DMS53 (cell line): Measurements from ENCODE around the gene SPATA25.
"Not testable (repeated sequence)": the region's sequence is repeated elsewhere in the genome, so short reads cannot be mapped to it uniquely, and the experiment has no call there.

ENCODE experiments used
- DNase-seq: peaks from one replicate; lab custom pipeline; 2025; lab: John Stamatoyannopoulos, UW

The SPATA25 gene

DNA sequence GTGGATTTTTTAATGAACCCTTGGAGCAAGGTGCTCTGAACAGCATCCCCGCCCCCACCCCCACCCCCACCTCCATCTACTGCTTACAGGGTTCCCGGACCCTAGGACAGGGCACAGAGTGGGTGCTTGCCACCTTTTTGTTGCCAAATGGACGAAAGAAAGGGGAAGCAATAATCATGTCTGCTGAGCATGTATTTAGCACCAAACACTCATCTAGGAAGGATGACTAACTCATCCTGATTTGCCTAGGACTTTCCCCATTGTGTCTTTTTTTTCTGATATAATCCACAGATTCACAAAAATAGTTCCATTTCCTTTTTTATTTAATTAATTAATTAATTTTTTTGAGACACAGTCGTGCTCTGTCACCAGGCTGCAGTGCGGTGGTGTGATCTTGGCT lies 25.7 kb upstream of the SPATA25 start:
- peak; percentile 23 for DNase-seq

DNA sequence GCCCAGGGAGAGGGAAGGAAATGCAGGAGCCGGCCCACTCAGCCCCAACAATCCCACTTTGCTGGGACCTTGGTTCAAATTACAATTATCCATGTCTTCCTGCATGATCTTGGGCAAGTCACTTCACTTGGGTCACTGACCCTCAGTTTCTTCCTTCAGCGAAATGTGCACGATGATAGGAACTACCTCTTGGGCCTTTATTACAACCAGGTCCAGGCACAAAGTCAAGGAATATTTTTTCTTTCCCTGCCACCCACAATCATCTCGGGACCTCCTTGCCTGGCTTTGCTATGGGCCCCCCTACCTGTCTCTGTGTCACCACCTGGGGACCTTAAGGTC lies 24.9 kb upstream of the SPATA25 start:
- no peak for DNase-seq

DNA sequence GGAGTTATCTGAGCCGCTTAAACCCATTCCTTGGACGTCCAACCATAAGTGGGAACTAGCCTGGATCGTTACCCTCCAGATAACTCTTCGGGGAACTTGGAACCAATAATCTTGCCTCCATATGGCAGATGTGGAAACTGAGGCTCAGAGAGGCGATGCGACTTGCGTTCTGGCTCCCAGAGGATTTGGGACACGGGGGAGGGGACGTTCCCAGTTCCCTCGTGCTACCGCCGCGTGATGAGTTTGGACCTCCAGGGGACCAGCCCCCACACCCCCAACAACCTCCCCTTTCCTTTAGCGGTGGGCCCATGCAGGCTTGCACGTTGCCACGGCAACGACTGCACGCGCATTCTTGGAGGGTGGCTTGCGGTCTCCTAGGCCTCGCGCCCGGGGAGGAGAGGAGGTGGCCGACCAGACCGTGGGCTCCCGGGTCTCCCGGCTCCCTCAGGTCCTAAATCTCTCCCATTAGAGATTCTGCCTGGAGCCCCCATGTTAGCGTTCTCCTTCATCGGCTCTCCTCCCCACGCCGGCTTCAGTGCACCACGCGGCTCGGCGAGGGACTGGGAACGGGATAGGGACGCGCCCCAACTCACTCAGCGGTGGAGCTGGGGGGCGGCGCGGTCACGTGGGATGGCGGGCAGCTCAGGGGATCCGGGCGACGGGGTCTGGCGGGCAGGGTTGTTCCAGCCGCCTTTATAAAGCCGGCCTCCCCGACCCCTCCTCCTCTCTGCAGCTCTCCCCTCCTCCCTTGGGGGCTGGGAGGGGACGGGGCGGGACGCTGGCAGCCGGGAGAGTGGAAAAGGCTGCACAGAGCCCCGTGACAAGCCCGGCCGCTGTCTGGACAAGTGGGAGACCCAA lies 24.3 kb upstream of the SPATA25 start, which contains the start of gene PLTP:
PLTP (minus strand) TSS at position 670 of the 858 bp plus-strand sequence. CDS start 703 bp downstream, outside the sequence.
- DNase-seq: peak; percentile 69

DNA sequence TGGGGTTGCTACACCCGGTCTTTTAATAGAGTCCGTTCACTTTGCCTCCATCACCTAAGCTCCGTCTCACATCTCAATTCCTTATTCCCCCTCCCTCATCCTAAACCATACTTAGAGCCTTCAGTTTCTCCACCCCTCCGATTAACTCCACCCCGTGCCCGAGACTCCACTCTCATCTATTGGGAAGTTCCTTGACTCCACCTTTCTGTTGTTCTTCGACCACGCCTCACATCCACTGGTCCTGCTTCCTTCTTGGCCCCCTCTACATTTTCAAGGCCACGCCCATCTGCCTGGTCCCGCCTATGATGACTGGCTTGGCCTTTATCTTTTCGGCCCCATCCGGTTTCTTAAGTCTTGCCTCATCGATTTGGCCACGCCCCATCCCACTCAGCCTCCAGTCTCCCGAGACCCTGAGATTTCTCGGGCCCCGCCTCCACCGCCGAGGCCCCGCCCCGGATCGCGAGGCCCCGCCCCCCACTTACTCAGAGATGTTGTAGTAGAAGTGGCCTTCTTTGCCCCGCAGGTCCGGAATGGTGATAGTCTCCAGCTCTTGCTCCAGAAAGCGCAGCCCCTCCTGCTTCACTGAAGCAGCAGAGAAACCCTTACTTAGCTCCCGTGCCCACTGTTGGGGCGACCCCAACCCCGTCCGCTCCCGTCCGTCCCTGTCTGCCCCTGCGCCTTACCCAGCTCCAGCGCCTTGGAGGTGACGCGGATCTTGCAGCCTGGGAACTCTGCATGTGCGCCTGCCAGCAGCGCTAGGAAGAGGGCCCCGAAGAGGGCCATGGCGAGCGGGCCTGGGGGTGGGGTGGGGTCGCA lies 23.5 kb upstream of the SPATA25 start:
- peak; percentile 92 for DNase-seq

DNA sequence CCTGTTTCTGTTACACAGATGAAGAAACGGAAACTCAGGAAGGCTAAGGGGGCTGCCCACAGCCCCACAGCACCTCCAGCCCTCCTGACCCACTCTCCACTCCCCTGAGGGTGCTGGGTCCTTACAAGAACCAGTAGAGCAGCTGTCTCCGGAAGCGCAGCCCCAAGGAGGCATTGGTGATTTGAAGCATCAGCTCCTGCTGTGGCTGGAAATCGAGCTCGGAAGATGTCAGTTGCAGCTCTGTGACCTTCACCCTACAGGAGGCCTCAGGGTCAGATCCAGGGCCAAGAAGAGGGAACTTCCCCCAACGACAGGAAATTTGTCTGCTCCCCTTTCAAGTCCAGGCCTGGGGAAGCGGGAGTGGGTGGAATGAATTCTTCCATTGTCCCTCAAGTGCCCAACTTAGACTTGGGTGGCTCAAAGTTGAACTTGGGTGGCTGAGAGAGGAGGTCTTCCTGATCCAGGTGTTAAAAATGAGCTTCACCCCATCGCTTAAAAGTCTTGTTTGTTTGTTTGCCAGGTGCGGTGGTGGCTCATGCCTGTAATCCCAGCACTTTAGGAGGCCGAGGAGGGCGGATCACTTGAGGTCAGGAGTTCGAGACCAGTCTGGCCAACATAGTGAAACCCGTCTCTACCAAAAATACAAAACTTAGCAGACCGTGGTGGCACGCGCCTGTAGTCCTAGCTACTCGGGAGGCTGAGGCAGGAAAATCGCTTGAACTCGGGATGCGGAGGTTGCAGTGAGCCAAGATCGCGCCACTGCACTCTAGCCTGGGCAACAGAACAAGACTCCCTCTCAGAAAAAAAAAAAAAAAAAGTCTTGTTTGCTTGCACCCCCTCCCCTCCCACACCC lies 22.6 kb upstream of the SPATA25 start:
- DNase-seq: no peak

DNA sequence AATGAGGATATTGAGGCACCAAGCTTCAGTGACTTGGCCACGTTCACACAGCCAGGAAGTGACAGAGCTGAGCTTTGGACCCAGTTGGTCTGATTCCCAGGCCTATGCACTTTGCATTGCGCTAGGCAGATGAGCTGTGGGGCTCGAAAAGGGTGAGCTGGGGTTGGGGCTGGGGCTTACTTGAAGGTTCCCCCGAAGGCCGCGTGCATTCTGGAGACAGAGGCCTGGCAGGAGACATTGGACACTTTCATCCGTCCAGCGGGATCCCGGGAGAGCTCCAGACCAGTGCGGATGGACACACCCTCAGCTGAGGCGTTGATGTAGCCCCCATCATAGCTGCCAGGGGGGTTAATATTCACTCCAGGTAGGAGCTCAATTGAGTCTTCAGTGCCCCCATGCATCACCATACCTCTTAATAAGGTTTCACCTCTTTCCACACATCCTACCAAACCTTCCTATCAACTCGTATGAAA lies 21.9 kb upstream of the SPATA25 start:
- no peak for DNase-seq

DNA sequence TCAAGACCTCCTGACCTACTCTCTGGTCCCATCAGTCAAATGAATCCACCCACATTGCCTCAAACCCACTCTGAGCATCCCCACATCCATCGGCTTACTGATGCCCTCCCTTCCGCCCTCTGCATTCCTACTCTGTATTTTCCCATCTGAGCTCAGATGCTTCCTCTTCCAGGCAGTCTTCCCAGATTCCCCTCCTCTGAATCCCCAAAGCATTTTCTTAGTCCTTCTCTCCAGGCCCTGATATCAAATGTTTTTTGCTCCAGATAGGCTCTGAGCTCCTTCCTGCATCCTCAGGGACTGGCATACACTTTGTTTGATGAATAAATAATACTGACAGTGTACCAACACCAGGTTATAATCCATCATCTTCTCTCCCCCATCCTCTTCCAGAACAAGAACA lies 20.7 kb upstream of the SPATA25 start:
- DNase-seq: no peak

DNA sequence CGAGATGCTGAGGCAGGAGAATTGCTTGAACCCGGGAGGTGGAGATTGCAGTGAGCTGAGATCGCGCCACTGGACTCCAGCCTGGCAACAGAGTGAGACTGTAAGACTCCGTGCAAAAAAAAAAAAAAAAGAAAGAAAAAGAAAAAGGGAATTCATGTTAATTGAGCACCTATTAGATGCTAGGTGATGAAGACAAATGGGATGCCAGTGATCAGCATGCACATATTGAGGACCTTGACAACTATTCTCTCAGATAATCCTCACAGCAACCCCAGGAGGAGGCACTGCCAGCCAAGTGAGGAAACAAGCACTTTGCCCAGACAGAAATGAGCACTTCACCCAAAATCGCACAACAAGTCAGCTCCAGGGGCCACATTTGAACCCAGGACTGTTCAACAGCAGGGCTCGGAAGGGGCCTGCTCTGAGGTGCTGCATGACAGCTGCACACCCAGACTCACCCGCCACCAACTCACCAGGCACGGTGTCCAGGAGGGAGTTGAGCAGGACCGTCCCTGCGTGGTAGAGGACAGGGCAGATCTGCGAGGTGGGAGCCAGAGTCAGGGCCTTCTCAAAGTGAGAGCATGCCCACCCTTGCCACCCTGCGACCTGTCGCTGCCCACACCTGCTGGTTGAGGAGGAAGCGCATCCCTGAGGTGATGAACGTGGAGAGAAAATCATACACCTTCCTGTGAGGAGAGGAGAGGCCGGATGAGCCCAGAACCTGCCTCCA lies 20.0 kb upstream of the SPATA25 start:
- DNase-seq: no peak

DNA sequence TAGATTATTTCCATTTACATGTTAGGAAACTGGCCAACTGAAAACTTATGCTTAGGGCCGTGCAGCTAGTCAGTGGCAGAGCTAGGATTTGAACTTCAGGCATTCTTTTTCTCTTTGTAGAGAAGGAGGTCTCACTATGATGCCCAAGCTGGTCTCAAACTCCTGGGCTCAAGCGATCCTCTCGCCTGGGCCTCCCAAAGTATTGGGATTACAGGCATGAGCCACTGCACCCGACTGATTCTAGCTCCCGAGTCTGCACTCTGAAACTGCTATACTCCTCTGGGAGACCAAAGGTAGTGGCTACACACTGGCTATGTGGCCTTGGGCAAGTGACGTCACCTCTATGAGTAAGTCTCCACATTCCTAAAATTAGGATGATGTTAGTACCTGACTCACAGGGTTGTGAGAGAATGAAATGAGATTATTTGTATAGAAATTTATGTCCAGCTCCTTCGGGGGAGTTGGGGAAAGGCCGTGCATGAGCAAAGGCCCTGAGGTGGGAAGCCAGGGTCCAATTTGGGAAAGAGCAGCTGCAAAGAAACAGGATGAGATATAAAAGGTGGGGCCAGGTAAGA lies 18.2 kb upstream of the SPATA25 start:
- no peak for DNase-seq

DNA sequence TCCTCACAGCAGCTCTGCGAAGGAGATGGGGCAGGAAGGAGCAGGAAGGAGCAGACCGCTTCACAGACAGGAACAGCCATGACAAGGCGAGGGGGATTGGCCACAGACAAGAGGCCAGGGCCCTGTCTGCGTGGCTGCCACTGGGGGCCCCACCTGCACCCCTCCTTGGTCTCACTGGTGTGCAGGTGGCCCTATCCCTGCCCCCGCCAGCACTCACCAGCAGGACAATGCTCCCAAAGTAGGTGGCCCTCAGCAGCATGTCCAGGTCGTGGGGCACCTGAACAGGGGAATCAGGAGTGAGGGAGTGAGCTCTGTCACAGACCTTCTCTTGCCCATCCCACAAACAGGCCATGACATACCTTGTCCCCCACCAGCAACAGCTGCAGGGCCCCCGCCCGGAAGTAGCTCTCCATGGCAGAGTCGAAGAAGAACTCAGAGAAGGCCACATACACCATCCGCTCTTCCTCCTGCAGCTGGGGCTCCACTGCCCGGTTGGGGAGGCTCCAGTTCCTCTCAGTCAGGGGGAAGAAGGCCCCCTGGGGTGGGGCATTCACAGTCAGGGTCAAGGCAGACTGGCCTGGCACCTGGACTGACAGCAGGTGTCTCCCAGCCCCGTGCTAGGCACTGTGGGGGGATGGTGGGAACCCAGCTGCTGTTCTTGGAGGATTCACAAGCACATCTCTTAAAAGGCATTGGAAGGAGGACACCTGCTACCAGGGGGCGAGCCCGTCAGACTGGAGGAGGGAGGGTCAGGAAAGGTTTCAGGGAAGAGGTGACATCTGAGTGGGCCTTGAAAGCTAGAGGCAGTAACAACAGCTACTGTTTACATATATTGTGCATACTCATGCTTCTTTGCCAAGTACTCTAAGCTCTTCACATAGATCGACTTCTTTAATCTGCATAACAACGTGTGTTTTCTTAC lies 17.4 kb upstream of the SPATA25 start:
- DNase-seq: no peak

DNA sequence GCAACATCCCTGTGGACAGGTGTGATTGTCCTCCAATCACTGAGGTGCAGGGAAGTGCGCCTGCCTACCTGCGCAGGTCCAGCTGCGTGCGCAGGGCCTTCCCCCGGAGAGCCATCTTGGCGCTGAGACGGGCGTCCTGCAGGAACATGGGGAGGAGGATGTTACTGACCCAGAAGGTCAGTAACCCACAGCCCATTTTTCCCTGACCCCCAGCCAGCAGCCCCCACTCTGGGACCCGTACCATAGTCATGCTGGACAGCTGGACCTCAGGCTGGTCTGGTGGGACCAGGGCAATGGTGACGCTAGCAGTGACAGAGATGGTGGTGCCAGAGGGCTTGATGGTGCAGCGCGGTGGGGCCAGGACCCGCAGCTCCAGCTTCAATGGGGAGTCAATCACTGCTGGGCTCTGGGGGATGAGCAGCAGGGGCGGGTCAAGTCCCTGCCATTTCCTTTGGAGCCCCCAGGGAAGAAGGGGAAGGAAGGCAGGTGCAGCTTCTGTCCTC lies 14.8 kb upstream of the SPATA25 start:
- DNase-seq: no peak

DNA sequence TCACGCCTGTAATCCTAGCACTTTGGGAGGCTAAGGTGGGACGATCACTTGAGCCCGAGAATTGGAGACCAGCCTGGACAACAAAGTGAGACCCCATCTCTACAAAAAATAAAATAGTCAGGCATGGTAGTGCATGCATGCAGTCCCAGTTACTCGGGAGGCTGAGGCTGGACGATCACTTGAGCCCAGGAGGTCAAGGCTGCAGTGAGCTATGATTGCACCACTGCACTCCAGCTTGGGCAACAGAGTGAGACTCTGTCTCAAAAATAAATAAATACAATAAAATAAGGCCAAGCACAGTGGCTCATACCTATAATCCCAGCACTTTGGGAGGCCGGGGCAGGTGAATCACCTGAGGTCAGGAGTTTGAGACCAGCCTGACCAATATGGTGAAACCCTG lies 13.9 kb upstream of the SPATA25 start:
- not testable (repeated sequence) for DNase-seq

DNA sequence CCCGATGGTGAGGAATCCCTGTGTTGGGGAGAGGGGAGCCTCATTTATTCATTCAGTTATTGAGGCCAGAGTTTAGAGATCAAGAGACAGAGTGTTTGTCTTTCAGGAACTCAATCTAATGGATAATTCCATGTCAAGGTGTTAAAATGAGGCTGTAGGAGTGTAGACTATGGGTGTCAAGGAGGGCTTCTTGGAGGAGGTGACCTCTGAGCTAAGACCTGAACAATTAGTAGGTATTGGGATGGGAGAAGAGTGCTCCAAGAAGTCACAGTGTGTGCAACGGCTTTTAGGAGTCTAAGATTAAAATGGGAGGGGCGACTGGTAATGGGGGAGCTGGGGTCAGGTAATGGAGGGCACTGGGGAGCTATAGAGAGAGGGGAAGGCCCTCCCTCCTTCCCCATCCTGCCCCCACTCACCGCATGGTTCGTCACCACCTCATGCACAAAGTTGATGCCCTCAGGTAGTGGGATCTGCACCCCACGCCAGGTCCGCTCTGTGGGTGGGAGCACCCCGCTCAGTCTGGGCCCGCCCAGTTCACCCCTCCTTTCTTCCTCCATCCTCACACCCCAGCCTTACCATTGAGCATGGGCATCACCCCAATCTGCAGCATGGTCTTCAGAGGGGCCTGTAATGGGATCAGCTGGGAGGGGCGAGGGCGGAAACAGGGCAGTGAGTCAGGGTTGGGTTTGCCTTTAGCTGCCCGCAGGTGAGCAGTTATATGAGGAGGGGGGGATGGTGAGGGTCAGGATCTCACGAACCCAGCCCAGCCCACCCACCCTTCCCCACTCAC lies 11.8 kb upstream of the SPATA25 start:
- no peak for DNase-seq

DNA sequence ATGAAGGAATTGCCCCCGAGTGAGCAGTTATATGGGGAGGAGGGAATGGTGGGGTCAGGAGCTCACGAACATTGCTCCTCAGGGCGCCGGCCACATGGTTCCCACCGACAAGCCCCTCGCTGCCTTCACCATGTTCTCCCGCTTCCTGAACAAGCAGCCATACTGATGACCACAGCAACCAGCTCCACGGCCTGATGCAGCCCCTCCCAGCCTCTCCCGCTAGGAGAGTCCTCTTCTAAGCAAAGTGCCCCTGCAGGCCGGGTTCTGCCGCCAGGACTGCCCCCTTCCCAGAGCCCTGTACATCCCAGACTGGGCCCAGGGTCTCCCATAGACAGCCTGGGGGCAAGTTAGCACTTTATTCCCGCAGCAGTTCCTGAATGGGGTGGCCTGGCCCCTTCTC lies 10.9 kb upstream of the SPATA25 start:
- DNase-seq: no peak

DNA sequence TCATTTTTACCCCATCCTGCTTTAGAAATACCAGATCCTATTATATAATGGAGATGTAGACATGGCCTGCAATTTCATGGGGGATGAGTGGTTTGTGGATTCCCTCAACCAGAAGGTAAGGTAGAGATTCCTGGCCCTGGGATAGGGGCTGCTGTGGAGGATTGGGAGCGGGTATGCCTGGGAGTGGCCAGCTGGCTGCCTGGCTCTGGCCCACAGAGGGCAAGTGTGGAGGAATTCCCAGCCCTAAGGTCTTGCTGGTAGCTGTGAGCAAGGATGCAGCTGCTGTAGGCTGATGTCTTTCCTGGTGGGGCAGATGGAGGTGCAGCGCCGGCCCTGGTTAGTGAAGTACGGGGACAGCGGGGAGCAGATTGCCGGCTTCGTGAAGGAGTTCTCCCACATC lies 10.3 kb upstream of the SPATA25 start:
- no peak for DNase-seq

DNA sequence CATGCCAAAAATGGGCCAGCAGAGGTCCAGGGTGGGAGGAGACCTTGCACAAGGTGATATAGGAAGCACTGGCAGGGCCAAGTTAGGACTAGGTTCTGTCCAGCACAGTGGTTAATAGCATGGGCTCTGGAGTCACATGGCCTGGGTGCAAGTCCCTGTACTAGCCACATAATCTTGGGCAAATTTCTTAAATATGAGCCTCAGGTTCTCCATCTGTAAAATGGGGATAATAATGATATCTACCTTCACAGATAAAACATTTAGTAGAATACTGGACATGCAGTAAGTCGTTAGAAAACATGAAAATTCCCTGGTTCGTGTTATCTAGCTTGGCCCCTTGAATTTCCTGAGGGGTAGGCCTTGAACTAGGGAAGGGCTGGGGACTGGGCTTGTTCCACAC lies 9.9 kb upstream of the SPATA25 start:
- no peak for DNase-seq

DNA sequence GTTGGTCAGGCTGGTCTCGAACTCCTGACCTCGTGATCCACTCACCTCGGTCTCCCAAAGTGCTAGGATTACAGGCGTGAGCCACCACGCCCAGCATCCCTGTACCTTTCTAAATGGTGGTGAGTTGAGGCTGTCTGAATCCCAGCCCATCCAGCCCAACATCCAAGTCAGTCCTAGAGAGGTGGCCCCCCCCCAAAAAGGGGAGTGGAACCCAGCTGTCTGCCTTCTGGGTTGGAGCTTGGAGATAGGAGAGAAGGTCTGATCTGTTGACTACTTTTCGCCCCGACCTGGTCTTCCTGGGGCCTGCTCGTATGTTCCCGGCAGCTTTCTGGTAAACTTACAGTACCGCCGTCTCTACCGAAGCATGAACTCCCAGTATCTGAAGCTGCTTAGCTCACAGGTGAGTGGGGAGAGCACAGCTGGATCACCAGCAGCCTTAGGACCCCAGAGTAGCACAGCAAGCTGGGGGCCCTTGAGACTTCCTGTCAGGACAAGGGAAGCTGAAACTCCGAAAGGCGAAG lies 9.3 kb upstream of the SPATA25 start:
- DNase-seq: no peak

DNA sequence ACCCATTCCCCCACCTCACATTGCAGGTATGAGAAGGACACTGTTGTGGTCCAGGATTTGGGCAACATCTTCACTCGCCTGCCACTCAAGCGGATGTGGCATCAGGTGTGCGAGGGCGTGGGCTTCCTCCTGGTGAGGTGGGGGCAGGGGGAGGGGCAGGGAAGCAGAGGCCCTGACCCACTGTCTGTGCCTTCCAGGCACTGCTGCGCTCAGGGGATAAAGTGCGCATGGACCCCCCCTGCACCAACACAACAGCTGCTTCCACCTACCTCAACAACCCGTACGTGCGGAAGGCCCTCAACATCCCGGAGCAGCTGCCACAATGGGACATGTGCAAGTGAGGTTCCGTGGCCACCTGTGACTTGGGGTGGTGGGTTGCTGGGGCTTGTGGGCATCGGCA lies 7.4 kb upstream of the SPATA25 start:
- DNase-seq: no peak

DNA sequence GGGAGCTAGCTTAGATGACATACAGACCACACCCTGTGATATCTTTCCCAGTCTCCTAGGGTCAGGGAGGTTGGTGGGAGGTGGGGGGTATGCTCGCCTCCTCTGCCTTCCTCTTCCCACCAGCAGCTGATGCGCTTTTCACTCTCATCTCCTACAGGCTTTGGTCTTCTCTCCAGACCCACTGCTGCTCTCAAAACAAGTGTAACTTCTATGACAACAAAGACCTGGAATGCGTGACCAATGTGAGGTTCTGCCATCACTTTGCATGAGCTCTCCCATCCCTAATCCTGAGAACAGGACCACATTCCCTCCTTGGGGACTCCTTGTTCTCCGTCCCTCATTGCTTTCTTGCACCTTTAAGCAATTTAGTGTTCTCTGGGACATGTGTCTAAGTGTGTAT lies 6.4 kb upstream of the SPATA25 start:
- no peak for DNase-seq
